HepG2 (cell line): Measurements from ENCODE around the gene DKKL1. TPM values are rescaled to one million over a fixed set of nuclear protein-coding genes. Genes with fewer than 3 reads are reported as not detected.

Experiments used
- ATAC-seq: fragments of 200-7000 bp; cut with Tn5 transposase; 3 replicates; pipeline ENCODE4 v1.9.1; 2020; ENCODE audit warnings: mild to moderate bottlenecking, moderate library complexity
- BruUV-seq: library from RNA; stranded (reverse); fragments of 400-500 nt; replicated peaks from 2 replicates; lab custom pipeline; 2021; lab: Mats Ljungman, UMichigan
- CTCF ChIA-PET: fragments of 300-600 bp; formaldehyde crosslinking; extraction: SDS; loops from one replicate; lab custom pipeline; 2021; ENCODE audit warnings: low total read pairs, inconsistent platforms, low intra/inter-chr PET ratio; lab: Yijun Ruan, JAX
- POLR2A ChIA-PET: fragments of 350-600 bp; sonication (Branson Sonifier 250); formaldehyde crosslinking; loops from one replicate; lab custom pipeline; 2020; ENCODE audit warnings: antibody characterized with exemption, inconsistent platforms; lab: Yijun Ruan, JAX
- DNase-seq: peaks from one replicate; pipeline ENCODE4 v3.0.0-alpha.2; 2015; ENCODE audit warnings: low spot score
- FAIRE-seq: peaks from 3 replicates; lab custom pipeline; 2011; peaks lifted over from hg19 to GRCh38; lab: Jason Lieb, UNC
- H2AFZ ChIP-seq: one replicate; pipeline ENCODE4 v1.6.1; 2011; ENCODE audit warnings: low read length, inconsistent platforms
- H3K27ac ChIP-seq: fragments of 300-600 bp; 3 replicates; pipeline ENCODE4 v1.8.0; 2011; ENCODE audit warnings: mixed run types, mild to moderate bottlenecking, mixed read lengths, low read length, inconsistent platforms; ENCODE audit not compliant: insufficient read depth; ENCODE audit errors: extremely low read length
- H3K27me3 ChIP-seq, 2 experiments: fragments of 200-600 bp in 1 of 2; 2 replicates in 1 of 2; 3 replicates in 1 of 2; pipeline versions ENCODE4 v1.6.0 to v1.8.0; 2011; ENCODE audit warnings: low read length in 2 of 2, mild to moderate bottlenecking in 2 of 2, moderate library complexity in 2 of 2, inconsistent platforms in 1 of 2; ENCODE audit not compliant: insufficient read depth in 2 of 2, control insufficient read depth in 1 of 2
- H3K36me3 ChIP-seq, 2 experiments: fragments of 200-600 bp in 1 of 2; replicated peaks in 1 of 2; 2 replicates in 1 of 2; 3 replicates in 1 of 2; pipeline versions ENCODE4 v1.5.1 to v1.8.0; 2011; ENCODE audit warnings: low read length in 2 of 2, inconsistent platforms in 1 of 2; ENCODE audit not compliant: insufficient read depth in 2 of 2, control insufficient read depth in 1 of 2
- H3K4me1 ChIP-seq: 2 replicates; pipeline ENCODE4 v1.5.1; 2012; ENCODE audit warnings: low read length, inconsistent platforms; ENCODE audit not compliant: insufficient read depth
- H3K4me2 ChIP-seq: 2 replicates; pipeline ENCODE4 v1.6.0; 2011; ENCODE audit warnings: low read depth, low read length, inconsistent platforms
- H3K4me3 ChIP-seq, 3 experiments: fragments of 200-600 bp in 1 of 3; sonication (generic), shearing (Covaris generic) in 1 of 3; replicated peaks in 1 of 3; 2 replicates each; pipeline ENCODE4 v1.5.1; 2011 to 2016; ENCODE audit warnings: low read length in 3 of 3, inconsistent platforms in 2 of 3, low read depth in 2 of 3, mild to moderate bottlenecking in 2 of 3, control low read depth in 1 of 3, mixed read lengths in 1 of 3; ENCODE audit not compliant: insufficient read depth in 1 of 3
- H3K79me2 ChIP-seq: one replicate; pipeline ENCODE4 v1.6.1; 2011; ENCODE audit warnings: low read length, inconsistent platforms; ENCODE audit not compliant: insufficient read depth
- H3K9ac ChIP-seq: 2 replicates; pipeline ENCODE4 v1.6.0; 2011; ENCODE audit warnings: mild to moderate bottlenecking, low read depth, low read length, inconsistent platforms; ENCODE audit not compliant: insufficient read depth
- H3K9me3 ChIP-seq: 2 replicates; pipeline ENCODE4 v1.5.1; 2012; ENCODE audit warnings: mild to moderate bottlenecking, low read length
- H4K20me1 ChIP-seq: 2 replicates; pipeline ENCODE4 v1.6.0; 2011; ENCODE audit warnings: inconsistent platforms, mild to moderate bottlenecking, low read length, moderate library complexity; ENCODE audit not compliant: insufficient read depth
- HMGA1 ChIP-seq: sonication (generic); formaldehyde crosslinking; conservative IDR thresholded peaks from 2 replicates; pipeline ENCODE4 v1.4.0; 2020; ENCODE audit warnings: missing genetic modification reagents
- MIER3 ChIP-seq: IDR thresholded peaks from 2 replicates; pipeline ENCODE4 v1.6.1; 2016; ENCODE audit warnings: missing compliant biosample characterization, borderline replicate concordance
- PHF21A ChIP-seq: sonication (generic); formaldehyde crosslinking; IDR thresholded peaks from 2 replicates; pipeline ENCODE4 v1.5.0; 2020; ENCODE audit warnings: mild to moderate bottlenecking, missing genetic modification reagents
- ZNF234 ChIP-seq: sonication (generic); formaldehyde crosslinking; conservative IDR thresholded peaks from 2 replicates; pipeline ENCODE4 v1.5.1; 2020; ENCODE audit warnings: mild to moderate bottlenecking, missing genetic modification reagents
- ZNF563 ChIP-seq: sonication (generic); formaldehyde crosslinking; IDR thresholded peaks from 2 replicates; pipeline ENCODE4 v1.8.0; 2022; ENCODE audit warnings: mild to moderate bottlenecking, moderate library complexity, missing genetic modification reagents
- ZNF776 ChIP-seq: sonication (generic); formaldehyde crosslinking; IDR thresholded peaks from 2 replicates; pipeline ENCODE4 v1.4.0; 2020; ENCODE audit warnings: mild to moderate bottlenecking, missing genetic modification reagents
- WGBS: methylation state at CpG from one replicate; pipeline ENCODE4 v1.1.6; 2017; ENCODE audit warnings: low lambda C conversion rate; 5-methylcytosine and 5-hydroxymethylcytosine counted together
- in situ Hi-C: cut with HindIII; loops from 2 replicates; pipeline ENCODE4 v1.10.0; 2017; ENCODE audit warnings: low pct_unique_long_range_greater_than_20kb; ENCODE audit not compliant: extremely low pct_ligation_motif_present
- intact Hi-C: fragments of 100-400 bp; cut with micrococcal nuclease; formaldehyde crosslinking; loops from one replicate; pipeline ENCODE4 v1.10.0; 2022; ENCODE audit not compliant: unreplicated experiment
- polyA plus RNA-seq, 8 experiments: library from polyadenylated mRNA; depleted of rRNA in 3 of 8; stranded (reverse) in 7 of 8; unstranded in 1 of 8; fragments of >200 nt; fragmentation: Illumina TruSeq in 4 of 8; extraction: Trizol in 4 of 8; gene quantifications; 2 replicates each; pipeline versions ENCODE4 v1.2.1 to v1.2.3, GENCODE V29; 2011 to 2016; ENCODE audit warnings: low read depth in 4 of 8, missing spikeins in 1 of 8, mixed read lengths in 1 of 8; ENCODE audit not compliant: insufficient read depth in 1 of 8
- total RNA-seq, 5 experiments: library from RNA; depleted of rRNA; stranded (reverse); fragments of >200 nt; fragmentation: Illumina TruSeq; extraction: Trizol; gene quantifications; 2 replicates each; pipeline ENCODE4 v1.2.3, GENCODE V29; 2016; ENCODE audit warnings: low read depth in 1 of 5
- TF ChIP-seq, protein P1 (sequence below), 2 experiments: sonication (generic) in 1 of 2; formaldehyde crosslinking in 1 of 2; IDR thresholded peaks; 2 replicates each; pipeline versions ENCODE4 v1.4.0 to v1.6.1; 2018 to 2020; ENCODE audit warnings: missing genetic modification reagents in 2 of 2, borderline replicate concordance in 1 of 2, low read depth in 1 of 2, mild to moderate bottlenecking in 1 of 2, missing biosample characterization in 1 of 2
- TF ChIP-seq, protein P2 (sequence below): IDR thresholded peaks from 2 replicates; pipeline ENCODE4 v1.6.1; 2012; ENCODE audit warnings: low read length, improper control_type of control experiment
- TF ChIP-seq, protein P3 (sequence below): sonication (generic); formaldehyde crosslinking; IDR thresholded peaks from 2 replicates; pipeline ENCODE4 v1.8.1; 2023; ENCODE audit warnings: mild to moderate bottlenecking, inconsistent platforms, moderate library complexity, missing genetic modification reagents, borderline replicate concordance

Gene DKKL1
- total and polyA plus RNA-seq, 2 of the 13 experiments (the other 11 are each of a cell fraction or from before 2014, with no cell fraction given) = 0.30 to 0.31 TPM

DNA sequence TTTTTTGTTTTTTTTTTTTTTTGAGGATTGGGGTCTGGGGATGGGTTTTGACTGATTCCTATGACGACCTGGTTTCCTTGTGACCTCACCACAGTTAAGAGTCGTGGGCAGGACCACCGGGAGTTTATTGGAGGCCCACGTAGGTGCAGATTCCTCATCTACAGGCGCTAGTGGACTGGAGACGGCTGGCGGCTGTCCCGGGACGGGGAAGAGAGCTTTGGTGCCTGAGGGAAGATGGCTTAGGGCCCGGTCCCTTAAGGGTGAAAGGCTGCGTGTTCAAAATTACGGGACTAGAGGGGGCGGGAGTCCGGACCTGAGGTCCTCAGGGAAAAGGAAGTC, 779 bp upstream of the DKKL1 start (continued):
- TF ChIP-seq, protein P1, sequence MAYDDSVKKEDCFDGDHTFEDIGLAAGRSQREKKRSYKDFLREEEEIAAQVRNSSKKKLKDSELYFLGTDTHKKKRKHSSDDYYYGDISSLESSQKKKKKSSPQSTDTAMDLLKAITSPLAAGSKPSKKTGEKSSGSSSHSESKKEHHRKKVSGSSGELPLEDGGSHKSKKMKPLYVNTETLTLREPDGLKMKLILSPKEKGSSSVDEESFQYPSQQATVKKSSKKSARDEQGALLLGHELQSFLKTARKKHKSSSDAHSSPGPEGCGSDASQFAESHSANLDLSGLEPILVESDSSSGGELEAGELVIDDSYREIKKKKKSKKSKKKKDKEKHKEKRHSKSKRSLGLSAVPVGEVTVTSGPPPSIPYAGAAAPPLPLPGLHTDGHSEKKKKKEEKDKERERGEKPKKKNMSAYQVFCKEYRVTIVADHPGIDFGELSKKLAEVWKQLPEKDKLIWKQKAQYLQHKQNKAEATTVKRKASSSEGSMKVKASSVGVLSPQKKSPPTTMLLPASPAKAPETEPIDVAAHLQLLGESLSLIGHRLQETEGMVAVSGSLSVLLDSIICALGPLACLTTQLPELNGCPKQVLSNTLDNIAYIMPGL (CRISPR knock-in tag; IDR thresholded peaks at IDR 0.05; ENCODE audit: borderline replicate concordance in 1 of 2, low read depth in 1 of 2) = no peak
- TF ChIP-seq HMGA1 (no peak), ZNF776 (no peak), MIER3 (no peak), PHF21A (CRISPR knock-in tag) (no peak)
- TF ChIP-seq, protein P2, sequence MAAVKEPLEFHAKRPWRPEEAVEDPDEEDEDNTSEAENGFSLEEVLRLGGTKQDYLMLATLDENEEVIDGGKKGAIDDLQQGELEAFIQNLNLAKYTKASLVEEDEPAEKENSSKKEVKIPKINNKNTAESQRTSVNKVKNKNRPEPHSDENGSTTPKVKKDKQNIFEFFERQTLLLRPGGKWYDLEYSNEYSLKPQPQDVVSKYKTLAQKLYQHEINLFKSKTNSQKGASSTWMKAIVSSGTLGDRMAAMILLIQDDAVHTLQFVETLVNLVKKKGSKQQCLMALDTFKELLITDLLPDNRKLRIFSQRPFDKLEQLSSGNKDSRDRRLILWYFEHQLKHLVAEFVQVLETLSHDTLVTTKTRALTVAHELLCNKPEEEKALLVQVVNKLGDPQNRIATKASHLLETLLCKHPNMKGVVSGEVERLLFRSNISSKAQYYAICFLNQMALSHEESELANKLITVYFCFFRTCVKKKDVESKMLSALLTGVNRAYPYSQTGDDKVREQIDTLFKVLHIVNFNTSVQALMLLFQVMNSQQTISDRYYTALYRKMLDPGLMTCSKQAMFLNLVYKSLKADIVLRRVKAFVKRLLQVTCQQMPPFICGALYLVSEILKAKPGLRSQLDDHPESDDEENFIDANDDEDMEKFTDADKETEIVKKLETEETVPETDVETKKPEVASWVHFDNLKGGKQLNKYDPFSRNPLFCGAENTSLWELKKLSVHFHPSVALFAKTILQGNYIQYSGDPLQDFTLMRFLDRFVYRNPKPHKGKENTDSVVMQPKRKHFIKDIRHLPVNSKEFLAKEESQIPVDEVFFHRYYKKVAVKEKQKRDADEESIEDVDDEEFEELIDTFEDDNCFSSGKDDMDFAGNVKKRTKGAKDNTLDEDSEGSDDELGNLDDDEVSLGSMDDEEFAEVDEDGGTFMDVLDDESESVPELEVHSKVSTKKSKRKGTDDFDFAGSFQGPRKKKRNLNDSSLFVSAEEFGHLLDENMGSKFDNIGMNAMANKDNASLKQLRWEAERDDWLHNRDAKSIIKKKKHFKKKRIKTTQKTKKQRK = no peak

DNA sequence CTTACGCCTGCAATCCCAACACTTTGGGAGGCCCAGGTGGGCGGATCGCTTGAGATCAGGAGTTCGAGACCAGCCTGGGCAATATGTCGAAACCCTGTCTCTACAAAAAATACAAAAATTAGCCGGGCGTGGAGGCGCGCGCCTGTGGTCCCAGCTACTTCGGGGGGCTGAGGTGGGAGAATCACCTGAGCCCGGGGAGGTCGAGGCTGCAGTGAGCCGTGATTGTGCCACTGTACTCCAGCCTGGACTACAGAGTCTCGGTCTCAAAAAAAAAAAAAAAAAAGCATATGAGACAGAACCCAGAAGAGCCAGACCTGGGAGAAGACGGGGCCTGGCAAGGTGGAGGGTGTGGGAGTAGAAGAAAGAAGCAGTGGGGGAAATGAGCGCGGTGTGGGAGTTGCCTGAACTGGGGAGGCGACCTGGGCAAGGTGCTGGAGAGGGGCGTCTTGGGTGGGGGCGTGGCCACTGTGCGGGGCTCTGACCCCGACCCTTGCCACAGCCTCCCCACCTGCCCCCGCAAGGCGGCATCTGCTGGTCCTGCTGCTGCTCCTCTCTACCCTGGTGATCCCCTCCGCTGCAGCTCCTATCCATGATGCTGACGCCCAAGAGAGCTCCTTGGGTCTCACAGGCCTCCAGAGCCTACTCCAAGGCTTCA, 533 bp downstream of the DKKL1 start:
- intact Hi-C loops = no loop called here
- no peak for DNase-seq
- Histone ChIP-seq H4K20me1 (no peaks in the 10 kb centered on the region), H2AFZ (no peak overlapping the region), H3K4me3 (peak overlapping the region in 2 of 3 experiments; percentile 33 to 87; a peak in 4 of 6 replicates), H3K79me2 (no peaks in the 10 kb centered on the region), H3K9me3 (peaks cover 6% of the 10 kb centered on the region), H3K9ac (peak overlapping the region; percentile 25; the same call in 1 of the 2 replicates), H3K36me3 (peaks cover under 1 to 3% of the 10 kb centered on the region in 2 experiments; a peak in 1 of 5 replicates), H3K4me1 (peaks cover 24% of the 10 kb centered on the region), H3K27ac (no peak overlapping the region), H3K4me2 (peak overlapping the region; percentile 98), H3K27me3 (no peaks in the 10 kb centered on the region; a peak in 1 of 5 replicates)
- POLR2A ChIA-PET = no interaction called here
- BruUV-seq = no TSS peak
- FAIRE-seq = no peak
- in situ Hi-C loops = no loop called here
- WGBS = 79% methylated on average over 27 of the region's 27 CpGs
- no peak for ATAC-seq
- CTCF ChIA-PET = no interaction called here
- TF ChIP-seq ZNF234 (CRISPR knock-in tag) (0 out of 2 replicates have a peak, but pooled peaks have one; percentile 6), ZNF563 (CRISPR knock-in tag) (peak; percentile 71; the same call in 1 of the 2 replicates)
- TF ChIP-seq, protein P3, sequence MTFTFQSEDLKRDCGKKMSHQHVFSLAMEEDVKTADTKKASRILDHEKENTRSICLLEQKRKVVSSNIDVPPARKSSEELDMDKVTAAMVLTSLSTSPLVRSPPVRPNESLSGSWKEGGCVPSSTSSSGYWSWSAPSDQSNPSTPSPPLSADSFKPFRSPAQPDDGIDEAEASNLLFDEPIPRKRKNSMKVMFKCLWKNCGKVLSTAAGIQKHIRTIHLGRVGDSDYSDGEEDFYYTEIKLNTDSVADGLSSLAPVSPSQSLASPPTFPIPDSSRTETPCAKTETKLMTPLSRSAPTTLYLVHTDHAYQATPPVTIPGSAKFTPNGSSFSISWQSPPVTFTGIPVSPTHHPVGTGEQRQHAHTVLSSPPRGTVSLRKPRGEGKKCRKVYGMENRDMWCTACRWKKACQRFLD = no peak
